ELR (cell line): ENCODE results near the gene OPCML.
"Not testable (repeated sequence)": the region's sequence is repeated elsewhere in the genome, so short reads cannot be mapped to it uniquely, and the experiment has no call there.

Source experiments
- DNase-seq: peaks from one replicate; pipeline ENCODE4 v3.0.0-alpha.2; 2015; ENCODE audit warnings: low read depth

Gene OPCML

DNA sequence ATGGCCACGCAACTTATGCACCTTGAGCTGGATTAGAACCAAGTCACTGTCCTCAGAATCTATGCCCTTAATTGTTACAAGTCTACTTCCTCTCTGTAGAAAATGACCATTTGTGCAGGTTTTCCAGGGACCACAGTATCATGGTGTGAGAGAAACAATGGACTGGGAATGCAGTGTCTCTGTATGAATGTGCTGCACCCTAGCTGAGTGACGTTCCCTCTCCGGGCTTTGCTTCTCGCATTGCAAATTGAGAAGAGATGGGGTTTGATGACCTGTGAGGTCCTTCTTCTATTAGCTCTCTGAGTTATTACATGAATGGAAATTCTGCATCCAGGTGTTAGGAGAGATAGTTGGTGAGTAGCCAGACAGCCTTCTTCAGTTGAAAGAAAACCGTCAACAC is 1109.6 kb downstream of the OPCML start:
- no peak for DNase-seq

- DNase-seq, result no peak
Measured at GRCh38 chr11:132421555-132421954, 1110.7 kb downstream of the OPCML start.

DNA sequence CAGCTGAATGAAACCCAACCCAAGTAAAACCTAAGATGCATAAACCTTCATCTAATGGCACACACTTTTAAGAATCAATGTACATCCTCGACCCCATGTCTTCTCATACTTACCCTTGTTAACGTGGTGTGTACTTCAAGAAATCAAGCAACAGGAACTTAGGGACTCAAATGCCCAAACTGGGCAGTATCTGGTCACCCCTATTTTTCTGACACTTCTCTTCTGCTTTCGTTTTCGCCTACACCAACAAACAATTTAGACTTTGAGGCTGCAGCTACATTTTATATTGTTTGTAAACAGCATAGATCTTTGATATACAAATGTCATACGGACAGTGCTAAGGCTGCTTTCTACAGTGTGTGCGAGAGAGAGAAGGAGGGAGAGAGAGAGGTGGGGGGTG is 1117.8 kb downstream of the OPCML start:
- DNase-seq, result no peak

DNA sequence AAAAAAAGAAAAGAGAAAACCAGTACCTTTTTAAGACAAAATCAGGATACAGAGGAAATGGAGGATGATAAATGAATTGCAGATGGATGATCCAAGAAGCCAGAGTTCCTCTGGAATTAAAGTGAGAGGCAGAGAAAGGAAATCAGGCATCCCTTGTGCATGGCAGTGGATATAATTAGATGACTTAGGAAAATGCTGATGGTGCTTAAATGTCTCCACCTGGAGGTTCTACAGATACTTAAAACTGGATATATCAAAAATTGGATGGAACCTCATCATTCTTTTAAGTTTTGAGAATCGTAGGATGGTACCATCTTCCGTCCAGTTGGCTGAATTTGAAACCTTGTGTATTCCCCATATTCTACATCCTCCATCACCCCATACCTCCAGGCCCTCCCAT is 1121.9 kb downstream of the OPCML start:
- no peak for DNase-seq

DNA sequence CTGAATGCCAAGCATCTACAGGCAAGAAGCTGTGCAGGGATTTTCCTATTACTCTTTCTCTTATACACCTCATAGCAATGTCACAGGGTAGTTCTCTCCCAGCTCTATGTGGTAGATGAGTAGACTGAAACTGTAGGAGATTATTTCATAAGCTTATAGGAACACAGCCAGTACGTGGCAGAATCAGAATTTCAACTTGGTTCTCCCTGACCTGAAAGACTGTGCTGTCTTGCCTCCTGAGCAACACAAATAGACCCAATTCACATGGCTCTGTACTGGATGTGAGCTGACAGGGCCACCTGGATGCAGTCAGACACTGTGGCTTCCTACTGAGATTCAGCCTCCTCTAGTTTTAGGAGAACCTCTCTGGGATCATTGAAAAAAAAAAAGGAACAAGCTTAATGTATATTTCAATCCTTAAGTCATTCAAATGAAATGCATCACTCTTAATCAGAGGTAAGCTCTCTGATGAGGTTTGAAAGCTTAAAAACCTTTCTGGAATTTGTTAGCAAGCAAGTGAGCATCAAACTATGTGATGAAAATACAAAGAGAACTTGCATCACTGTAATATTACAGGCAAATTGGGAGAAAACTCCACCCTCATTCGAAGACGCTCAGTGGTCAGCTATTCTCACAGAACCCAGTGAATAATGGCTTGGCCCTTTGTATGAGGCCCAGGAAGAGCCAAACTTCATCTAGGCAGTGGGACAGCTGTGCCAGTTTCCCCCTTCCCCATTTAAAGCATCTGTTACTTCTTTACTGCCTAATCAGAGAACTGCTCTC is 1122.5 kb downstream of the OPCML start:
- no peak for DNase-seq

DNA sequence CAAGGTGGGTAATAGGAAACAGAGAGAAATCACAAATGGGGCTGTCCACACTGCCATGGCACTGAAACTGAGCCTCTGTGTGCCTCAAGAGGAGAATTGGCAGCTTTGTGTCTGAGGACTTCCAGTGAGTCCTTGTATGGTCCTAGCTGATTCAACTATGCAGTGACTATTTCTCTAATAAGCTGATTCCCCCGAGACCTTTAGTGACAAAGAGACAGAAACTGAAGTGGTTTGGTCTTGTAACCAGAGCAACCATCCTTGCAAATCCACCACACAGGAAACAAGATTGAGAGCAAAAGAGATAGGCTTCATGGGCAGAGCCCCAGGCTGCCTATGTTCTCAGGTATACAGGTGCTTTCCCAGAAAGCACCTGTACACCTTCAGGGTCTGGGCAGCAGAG is 1123.4 kb downstream of the OPCML start:
- no peak for DNase-seq

DNA sequence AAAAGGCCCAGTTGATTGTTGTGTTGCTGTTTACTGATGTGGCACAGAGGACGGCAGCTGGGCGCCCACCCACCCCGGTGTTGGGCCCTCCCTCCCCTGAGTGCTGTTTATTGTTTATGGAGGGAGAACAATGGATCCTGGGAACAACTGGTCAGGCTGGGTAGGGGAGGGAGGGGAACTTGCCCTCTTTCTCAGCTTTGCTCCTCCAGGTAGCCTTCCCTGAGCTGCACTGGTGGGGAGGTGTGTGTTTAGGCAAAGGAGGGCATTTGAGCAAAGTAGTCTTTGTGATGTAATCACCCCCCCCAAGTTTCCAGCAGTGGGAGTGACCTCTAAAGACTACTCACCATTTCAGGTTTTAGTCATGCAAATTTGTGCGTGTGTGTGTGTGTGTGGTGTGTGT is 1126.6 kb downstream of the OPCML start:
- DNase-seq, result peak; percentile 6

DNA sequence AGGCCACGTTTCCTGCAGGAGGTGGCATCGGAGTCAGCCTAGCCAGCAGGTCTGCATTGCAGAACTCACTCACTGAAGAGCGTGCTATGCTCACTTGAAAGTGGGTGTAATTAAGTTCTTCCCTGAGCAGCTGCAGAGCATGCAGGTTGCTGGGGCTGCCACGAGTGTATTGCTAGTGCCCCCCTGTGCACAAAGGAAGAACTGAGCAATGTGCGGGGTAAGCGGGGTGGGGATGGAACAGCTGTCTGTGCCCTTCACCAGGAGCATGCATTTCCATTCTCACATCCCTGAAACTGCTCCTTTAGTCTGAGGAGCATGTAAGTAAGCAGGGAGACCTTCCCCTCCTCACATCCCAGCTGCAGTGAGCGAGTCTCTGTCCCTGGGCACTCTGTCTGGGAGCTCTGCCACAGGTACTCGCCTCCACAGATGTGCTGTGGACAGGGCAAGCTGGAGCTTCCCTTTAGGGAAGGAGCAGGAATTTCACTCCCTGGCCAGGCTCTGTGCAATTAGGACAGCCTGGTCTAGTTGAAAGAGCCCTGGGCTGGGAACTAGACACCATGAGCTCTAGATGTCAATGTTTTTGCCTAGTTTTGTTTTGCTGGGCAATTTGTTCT is 1130.1 kb downstream of the OPCML start:
- DNase-seq, result peak; percentile 68

DNA sequence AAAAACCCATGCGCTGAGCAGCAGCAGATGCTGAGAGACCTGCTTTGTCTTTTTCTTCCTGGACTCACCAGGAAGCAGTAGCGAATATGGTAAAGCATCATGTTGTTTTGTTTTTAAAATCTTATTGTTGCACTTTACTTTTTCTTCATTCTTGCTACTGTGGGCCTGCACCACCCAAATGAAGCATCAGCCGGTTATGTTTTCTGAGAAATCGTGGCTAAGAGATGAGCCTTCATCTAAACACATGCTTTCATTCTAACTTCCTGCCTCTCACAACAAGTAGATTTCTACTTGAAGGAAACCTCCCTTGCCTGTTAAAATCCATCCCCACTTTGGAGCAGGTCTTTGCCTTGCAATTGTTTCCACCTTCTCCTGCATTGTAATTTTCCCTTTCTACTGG is 1136.0 kb downstream of the OPCML start:
- no peak for DNase-seq

DNA sequence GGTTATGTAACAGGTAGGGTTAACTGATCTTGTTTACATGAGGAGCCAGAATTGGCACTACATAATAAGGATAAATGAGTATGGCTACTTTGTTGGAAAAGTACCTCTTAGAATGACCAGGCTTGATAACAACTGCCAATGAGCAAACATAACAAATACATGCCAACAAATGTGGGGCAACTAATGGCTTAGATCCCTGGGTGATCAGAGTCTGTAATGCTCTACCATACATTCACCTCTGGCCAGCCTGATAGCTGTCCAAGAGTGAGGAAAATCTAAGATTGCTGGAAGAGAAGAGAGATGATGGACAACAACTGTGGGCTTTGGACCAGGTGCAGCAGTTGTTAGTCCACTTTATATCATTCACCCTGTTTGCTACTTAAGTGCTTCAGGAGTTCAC is 1136.9 kb downstream of the OPCML start:
- no peak for DNase-seq

- no peak for DNase-seq
Measured at GRCh38 chr11:132379540-132379939, 1152.8 kb downstream of the OPCML start.

DNA sequence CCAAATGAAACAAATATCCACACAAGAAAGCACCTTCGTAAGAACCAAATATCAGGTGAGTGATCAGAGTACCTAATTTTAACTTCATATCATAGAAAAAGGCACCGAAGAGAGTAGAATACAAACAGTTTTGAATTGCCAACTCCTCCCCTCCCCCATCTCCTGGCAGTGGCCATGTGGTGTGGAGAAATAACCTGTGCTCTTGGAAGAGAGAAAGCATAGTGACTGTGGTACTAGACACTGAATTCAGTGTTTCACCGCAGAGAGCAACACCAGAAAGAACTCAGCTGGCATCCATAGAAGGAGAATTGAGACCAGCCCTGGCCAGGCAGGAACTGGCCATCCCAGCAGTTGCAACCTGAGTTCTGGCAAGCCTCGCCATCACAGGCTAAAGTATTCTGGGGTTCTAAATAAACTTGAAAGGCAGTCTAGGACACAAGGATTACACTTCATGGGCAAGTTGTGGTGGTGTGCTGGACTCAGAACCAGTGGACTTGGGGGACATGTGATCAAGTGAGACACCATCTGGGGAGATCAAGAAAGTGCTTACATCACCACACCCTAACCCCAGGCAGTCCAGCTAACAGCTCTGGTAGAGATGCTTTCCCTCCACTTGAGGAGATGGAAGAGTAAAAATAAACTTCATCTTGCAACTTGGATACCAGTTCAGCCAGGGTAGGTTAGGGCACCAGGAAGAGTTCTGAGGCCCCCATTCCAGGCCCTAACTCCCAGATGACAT is 1158.7 kb downstream of the OPCML start:
- peak; percentile 3 for DNase-seq

- not testable (repeated sequence) for DNase-seq
Measured at GRCh38 chr11:132370114-132370513, 1162.2 kb downstream of the OPCML start.

GRCh38 chr11:132367293-132367692 is 1165.0 kb downstream of the OPCML start:
- no peak for DNase-seq

DNA sequence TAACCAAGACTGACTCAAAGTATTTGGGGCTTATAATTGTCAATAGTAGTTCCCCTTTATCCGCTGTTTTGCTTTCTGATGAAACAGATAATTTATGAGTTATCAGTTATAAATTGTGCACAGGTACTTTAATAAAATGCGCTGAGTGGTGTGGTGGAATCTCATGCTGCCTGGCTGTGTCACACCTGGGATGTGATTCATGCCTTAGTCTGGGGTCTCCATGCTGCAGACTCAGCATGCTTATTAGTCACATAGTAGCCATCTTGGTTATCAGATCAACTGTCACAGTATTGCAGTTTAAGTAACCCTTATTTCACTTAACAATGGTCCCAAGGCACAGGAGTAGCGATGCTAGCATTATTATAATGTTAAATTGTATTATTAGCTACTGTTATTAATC is 1166.7 kb downstream of the OPCML start:
- DNase-seq, result peak; percentile 12
